Mononuclear cell (primary cell): Measurements from ENCODE around the gene PRKCB. TPM values are rescaled to one million over a fixed set of nuclear protein-coding genes. Genes with fewer than 3 reads are reported as not detected.

Experiments
- H3K27me3 ChIP-seq: 2 replicates; pipeline ENCODE4 v1.6.0; 2011; ENCODE audit warnings: low read length, control low read depth; ENCODE audit not compliant: insufficient read depth
- H3K4me1 ChIP-seq: 2 replicates; pipeline ENCODE4 v1.5.1; 2011; ENCODE audit warnings: mild to moderate bottlenecking, low read length, control low read depth; ENCODE audit not compliant: insufficient read depth
- H3K4me3 ChIP-seq: 2 replicates; pipeline ENCODE4 v1.5.1; 2011; ENCODE audit warnings: mild to moderate bottlenecking, low read length, moderate library complexity
- H3K9me3 ChIP-seq: 2 replicates; pipeline ENCODE4 v1.5.1; 2011; ENCODE audit warnings: low read depth, mild to moderate bottlenecking, control low read depth, low read length
- total RNA-seq: library from RNA; depleted of rRNA; stranded (reverse); fragments of >200 nt; gene quantifications from one replicate; pipeline ENCODE4 v1.2.3, GENCODE V29; 2012

PRKCB gene
- total RNA-seq, 1 donor: 110 TPM

DNA sequence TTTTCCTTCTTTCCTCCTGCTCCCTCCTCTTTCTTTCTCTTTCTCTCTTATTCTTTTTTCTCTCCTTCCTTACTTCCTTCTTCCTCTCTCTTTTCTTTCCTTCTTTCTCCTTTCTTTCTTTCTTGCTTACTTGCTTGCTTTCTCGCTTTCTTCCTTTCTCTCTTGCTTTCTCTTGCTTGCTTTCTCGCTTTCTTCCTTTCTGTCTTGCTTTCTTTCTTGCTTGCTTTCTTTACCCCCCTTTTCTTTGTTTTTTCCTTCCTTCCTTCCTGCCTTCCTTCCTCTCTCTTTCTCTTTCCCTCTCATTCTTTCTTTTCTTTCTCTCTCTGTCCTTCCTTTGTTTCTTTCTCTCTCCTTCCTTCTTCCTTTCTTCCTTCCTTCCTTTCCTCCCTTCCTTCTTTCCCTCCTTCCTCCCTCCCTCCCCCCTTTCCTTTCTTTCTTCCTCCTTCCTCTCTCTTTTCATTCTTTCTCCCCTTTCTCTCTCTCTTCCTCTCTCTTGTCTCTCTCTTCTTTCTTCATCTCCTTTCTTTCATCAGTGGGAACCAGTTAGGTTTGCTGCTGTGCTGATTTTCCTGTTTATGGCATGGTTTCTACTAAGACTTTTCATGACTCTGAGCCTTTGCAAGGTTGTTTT lies 277.4 kb downstream of the PRKCB start:
- no peak overlapping the region for H3K4me3 ChIP-seq

DNA sequence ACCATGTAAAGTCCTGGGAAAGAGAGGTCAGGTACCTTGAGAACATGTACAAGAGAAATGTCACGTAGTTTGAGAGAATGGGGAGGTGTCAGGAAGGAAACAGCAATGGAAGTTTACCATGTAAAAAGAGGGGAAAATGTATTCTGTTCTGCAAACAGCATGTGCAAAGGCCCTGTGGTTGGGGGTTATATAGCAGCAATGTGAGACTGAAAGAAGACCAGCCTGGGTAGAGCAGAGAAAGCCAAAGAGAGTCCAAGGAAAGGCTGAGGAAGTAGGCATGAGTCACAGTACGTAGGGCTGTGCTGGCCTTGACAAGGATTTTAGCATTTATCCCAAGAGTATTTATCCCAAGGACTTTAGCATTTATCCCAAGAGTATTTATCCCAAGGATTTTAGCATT lies 279.1 kb downstream of the PRKCB start:
- Histone ChIP-seq H3K27me3 (no peaks in the 10 kb centered on the region), H3K4me1 (no peaks in the 10 kb centered on the region), H3K9me3 (no peaks in the 10 kb centered on the region), H3K4me3 (no peak overlapping the region)

More for the DNA sequence above, 277.4 kb downstream of the PRKCB start:
- Histone ChIP-seq H3K9me3 (no peaks in the 10 kb centered on the region), H3K4me1 (no peaks in the 10 kb centered on the region), H3K27me3 (no peaks in the 10 kb centered on the region)

DNA sequence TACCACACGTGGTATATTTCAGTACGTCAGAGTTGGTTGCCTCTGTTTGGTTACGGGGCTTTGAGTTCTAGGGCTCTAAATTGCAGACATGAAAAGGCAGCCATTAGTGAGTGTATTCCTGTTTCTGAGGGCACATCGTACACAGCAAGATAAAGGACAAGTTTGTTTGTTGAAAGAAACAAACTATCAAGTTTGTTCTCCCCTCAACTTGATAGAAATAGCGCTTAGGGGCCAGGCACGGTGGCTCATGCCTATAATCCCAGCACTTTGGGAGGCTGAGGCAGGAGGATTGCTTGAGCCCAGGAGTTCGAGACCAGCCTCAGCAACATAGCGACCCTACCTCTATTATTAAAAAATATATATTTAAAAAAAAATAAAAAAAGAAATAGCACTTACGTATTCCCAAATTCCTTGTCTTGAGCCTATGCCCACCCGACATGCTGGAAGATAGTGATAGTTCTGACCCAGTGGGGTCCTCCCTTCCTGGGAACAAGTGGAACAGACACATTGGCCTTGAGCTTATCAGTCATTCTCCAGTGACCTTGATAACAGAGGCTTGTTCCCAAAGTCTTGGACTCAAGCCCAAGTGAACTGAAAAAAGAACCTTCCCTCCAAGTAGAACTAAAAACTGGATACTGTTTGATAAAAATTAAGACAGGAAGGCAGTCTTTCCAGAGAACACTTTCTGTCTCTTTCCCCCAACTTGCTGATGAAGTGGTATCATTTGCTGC lies 280.4 kb downstream of the PRKCB start:
- no peaks in the 10 kb centered on the region for H3K27me3 ChIP-seq

DNA sequence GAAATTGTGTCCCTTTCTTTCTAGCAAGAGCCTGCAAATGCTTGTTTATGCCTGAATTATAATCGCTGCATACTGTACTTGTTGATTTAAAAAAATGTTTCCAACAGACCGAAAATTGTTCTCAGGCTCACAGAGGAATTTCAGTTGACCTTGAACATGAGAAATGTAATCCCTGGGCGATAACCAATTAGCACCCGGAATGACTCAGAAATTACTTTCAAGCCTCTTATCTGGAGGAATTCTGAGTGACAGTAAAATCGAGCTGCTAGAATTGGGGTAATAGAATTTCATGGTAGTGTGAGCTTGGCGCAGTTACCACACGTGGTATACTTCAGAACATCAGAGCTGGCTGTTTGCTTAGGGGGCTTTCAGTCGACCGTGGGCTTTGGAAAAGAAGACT lies 281.2 kb downstream of the PRKCB start:
- Histone ChIP-seq H3K4me3 (no peak overlapping the region), H3K4me1 (no peaks in the 10 kb centered on the region), H3K27me3 (no peaks in the 10 kb centered on the region), H3K9me3 (no peaks in the 10 kb centered on the region)

More for the DNA sequence above, 280.4 kb downstream of the PRKCB start:
- Histone ChIP-seq H3K4me3 (no peak overlapping the region), H3K9me3 (no peaks in the 10 kb centered on the region), H3K4me1 (no peaks in the 10 kb centered on the region)

DNA sequence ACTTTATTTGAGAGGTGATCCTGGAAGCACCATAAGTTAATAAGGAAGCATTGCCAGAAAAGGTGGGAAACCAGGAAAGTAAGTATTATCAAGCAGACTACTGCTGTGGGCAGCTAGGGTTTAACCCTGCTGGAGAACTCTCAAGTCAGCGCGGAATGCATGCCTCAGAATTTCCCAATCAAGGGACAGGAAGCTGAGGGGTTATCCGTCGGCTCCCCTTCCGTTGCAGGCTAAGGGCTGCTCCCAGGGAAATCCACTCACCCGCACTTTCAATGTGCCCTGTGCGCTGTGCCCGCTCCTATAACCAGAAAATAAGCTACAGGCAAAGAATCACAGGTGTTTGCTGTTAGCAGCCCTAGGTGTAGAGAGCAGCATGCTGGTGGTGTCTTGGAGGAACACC lies 281.9 kb downstream of the PRKCB start:
- H3K9me3 ChIP-seq: no peaks in the 10 kb centered on the region
- H3K4me3 ChIP-seq: no peak overlapping the region
- no peaks in the 10 kb centered on the region for H3K27me3 ChIP-seq
- H3K4me1 ChIP-seq: no peaks in the 10 kb centered on the region

DNA sequence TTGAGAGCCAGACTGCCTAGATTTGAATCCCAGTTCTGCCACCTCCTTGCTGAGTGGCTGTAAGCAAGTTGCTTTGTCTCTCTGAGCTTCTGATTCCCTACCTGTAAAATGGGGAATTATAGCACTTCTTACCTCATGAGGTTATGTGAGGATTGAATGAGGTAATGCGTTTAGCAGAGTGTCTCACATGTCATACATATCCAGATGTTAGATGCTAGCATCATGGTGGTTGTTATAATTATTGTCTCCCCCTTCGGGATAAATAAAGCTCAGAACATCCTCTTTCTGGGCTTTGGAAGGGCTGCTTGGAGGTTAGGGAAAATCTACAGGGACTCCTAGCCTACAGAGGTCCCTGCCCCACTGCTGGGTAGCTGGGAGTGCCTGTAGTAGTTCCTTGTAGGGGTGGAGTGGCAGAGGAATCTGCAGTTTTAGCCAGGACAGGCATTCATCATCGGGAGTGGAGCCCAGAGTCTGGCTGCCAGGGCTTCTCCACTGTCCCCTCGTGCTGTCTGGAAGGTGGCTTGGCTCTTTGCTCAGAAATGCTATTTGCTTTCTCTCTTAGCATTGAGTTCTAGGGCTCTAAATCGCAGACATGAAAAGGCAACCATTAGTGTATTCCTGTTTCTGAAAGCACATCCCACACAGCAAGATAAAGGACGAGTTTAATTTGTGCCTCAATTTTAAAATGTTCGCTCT lies 282.5 kb downstream of the PRKCB start:
- no peaks in the 10 kb centered on the region for H3K4me1 ChIP-seq
- H3K27me3 ChIP-seq: no peaks in the 10 kb centered on the region
- H3K9me3 ChIP-seq: no peaks in the 10 kb centered on the region
- no peak overlapping the region for H3K4me3 ChIP-seq

DNA sequence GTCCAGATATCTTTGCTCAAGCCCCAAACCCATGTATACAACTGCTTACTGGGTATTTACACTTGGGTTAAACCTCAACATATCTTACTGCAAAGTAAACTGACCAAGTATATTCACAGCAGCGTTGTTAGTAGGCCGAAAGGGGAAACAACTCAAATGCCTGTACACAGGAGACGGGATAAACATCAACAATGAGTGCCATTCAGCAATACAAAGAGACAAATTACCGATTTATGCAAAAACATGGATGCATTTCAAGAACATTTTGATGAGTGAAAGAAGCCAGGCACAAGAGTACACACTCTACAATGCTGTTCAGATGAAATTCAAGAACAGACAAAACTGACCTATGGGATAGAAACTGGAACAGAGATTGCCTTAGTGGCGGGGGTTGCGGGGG lies 284.0 kb downstream of the PRKCB start:
- H3K9me3 ChIP-seq: no peaks in the 10 kb centered on the region
- H3K4me3 ChIP-seq: no peak overlapping the region
- no peaks in the 10 kb centered on the region for H3K4me1 ChIP-seq
- no peaks in the 10 kb centered on the region for H3K27me3 ChIP-seq

DNA sequence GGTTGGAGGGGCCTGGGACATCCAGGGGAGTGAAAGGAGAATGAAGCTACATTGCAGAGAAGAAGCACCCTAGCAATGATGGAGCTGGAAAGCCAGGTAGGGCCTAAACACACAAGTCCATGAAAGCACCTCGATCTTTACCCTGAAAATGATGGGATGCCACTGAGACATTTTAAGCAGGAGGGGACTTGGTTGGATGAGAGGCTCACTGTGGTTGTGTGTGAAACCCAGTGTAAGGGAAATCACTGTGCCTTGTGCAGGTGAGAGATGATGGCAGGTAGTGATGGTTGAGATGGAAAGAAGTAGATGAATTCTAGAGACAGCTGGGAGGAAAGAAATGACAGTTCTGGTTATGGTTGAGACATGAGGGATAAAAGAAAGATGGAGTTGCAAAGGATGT lies 287.5 kb downstream of the PRKCB start:
- Histone ChIP-seq H3K4me3 (no peak overlapping the region), H3K27me3 (no peaks in the 10 kb centered on the region), H3K4me1 (no peaks in the 10 kb centered on the region), H3K9me3 (no peaks in the 10 kb centered on the region)

DNA sequence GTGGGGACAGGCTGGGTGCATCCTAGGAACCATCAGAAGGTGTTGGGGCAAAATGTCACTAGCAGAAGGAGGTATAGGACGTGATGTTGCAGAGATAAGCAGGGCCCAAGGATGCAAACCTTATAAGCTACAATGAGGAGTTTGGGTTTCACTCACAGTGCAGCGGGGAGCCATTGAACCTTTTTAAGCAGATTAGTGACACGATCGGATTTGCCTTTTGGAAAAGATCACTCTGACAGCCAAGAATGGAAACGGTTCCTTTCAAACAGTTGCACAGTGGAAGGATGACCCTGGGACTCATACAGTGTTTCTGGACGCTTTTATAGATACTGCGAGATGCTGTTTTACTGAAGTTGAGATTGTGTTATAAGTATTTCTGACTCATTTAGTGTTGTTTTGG lies 288.5 kb downstream of the PRKCB start:
- Histone ChIP-seq H3K9me3 (no peaks in the 10 kb centered on the region), H3K4me3 (no peak overlapping the region), H3K4me1 (no peaks in the 10 kb centered on the region), H3K27me3 (no peaks in the 10 kb centered on the region)

DNA sequence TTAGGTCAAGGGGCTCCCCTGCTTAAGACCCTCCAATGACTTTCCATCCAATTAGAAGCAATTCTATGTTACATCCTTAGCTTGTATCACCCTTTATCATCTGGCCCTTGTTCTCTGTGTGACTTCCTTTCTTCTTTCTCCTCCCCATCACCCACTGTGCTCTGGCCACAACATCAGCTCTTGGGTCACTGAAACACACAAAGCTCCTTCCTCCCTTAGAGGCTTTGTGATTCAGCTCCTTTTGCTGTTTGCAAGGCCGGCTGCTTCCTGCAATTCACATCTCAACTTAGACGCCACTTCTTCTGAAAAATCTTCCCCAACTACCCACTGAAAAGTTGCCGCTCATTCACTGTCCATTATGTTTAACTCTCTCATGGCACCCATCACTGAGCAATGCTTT lies 289.4 kb downstream of the PRKCB start:
- Histone ChIP-seq H3K9me3 (no peaks in the 10 kb centered on the region), H3K4me3 (no peak overlapping the region), H3K27me3 (no peaks in the 10 kb centered on the region), H3K4me1 (no peaks in the 10 kb centered on the region)

DNA sequence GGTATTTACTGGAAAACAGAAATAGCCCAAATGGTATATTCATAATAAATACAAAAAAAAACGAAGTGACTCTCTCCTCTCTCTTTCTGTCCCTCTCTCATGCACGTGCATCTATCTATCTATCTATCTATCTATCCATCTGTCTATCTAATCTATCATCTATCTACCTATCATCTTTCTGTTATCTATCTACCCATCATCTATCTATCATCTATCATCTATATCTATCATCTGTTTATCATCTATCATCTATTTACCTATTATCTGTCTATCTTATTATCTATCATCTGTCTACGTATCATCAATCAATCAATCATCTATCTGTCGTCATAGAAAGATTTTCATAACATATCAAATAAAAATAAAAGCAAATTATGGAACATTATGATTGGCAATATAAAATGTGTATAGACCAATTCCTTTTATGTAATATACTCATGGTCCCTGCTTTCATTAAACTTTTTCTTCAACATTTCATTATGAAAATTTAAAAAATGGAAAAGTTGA lies 293.7 kb downstream of the PRKCB start:
- no peaks in the 10 kb centered on the region for H3K27me3 ChIP-seq
- no peaks in the 10 kb centered on the region for H3K9me3 ChIP-seq
- no peak overlapping the region for H3K4me3 ChIP-seq
- no peaks in the 10 kb centered on the region for H3K4me1 ChIP-seq

DNA sequence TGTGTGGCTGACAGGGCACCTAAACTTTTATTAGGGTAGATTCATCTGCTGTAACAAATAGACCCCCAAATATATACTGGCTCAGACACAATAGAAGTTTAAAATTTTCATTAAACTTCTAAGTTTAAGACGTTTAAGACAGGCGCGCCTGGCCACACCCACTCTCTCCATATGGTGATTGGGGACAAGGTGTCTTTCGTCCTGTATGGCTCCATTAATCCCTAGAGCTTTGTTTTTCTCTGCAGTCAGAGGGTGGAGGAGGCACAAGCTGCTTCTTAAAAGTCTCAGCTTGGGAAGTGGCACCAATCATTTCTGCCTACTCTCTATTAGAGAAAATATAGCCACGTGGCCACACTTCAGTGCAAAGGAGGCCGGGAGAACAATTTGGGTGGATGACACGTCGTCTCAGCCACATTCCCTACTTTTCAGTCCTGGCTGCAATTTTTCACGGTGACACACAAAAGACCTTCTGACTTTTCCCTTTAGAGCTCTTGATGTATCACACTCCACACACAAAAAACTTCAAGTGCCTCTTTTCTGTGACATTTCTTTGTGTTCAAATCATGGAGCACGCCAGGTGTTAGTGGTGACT lies 294.8 kb downstream of the PRKCB start:
- no peak overlapping the region for H3K4me3 ChIP-seq
- H3K27me3 ChIP-seq: no peaks in the 10 kb centered on the region
- H3K9me3 ChIP-seq: no peaks in the 10 kb centered on the region
- no peaks in the 10 kb centered on the region for H3K4me1 ChIP-seq

DNA sequence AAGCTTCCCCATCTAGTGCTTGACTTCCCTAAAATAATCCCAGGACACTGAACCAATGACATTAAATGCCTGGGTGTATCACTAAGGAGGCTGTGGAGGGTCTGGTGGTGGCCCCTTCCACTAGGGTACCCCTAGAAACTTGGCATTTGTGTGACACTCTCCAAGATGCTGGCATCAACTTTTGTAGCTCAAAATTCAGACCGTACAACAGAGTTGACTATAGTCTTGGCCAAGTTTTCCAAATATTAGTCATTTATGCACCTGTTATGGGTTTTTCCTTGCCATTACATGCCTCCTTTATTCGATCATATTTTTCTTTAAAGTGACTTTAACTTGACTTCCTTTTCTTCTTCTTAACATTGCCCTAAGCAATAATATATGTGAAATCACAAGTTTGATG lies 295.5 kb downstream of the PRKCB start:
- Histone ChIP-seq H3K9me3 (no peaks in the 10 kb centered on the region), H3K27me3 (no peaks in the 10 kb centered on the region), H3K4me1 (no peaks in the 10 kb centered on the region), H3K4me3 (no peak overlapping the region)

DNA sequence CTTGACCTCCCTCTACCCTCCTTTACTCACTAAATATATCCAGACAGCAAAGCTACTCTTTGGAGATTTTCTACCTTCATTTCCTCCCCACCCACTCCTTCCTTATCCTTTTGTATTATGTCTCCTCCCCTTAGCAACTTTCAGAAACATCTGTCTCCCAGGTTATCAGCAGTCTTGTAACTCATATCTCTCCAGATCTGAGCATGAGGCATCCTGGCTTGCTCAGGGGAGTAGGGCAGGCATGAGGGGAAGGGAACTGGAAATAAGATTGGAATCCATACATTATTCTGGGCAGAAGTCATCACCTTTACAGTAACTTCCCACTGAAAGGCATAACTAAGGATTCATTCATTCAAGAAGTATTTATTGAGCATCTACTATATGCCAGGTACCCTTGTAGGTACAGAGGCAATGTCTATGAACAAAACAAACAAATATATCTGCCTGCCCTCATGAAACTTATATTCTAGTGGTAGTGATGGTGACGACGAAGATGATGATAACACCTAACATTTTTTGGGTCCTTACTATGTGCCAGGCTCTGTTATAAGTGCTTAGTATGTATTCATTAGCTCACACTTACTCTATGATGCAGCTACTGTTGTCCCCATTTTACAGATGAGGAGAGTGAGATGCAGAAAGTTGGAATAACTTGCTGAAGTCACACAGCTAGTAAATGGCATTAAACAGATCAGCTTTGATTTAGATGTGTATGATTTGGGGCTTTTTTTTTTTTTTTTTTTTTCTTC lies 296.4 kb downstream of the PRKCB start:
- Histone ChIP-seq H3K27me3 (no peaks in the 10 kb centered on the region), H3K9me3 (no peaks in the 10 kb centered on the region), H3K4me3 (no peak overlapping the region), H3K4me1 (no peaks in the 10 kb centered on the region)

DNA sequence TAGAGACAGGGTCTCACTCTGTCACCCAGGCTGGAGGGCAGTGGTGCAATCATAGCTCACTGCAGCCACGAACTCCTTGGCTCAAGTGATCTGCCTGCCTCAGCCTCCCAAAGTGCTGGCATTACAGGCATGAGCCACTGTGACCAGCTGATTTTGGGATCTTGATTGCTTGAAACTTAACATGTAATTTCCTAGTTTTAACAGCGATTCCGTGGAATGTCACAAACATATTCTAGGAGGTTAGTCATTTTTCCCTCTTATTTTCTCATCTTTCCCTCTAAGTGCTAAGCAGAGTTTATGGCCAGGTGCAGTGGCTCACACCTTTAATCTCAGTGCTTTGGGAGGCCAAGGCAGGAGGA lies 297.0 kb downstream of the PRKCB start:
- no peaks in the 10 kb centered on the region for H3K4me1 ChIP-seq
- no peak overlapping the region for H3K4me3 ChIP-seq
- no peaks in the 10 kb centered on the region for H3K9me3 ChIP-seq
- no peaks in the 10 kb centered on the region for H3K27me3 ChIP-seq
